HepG2 (cell line): Measurements from ENCODE around the gene COL10A1. TPM values are rescaled to one million over a fixed set of nuclear protein-coding genes. Genes with fewer than 3 reads are reported as not detected.

ENCODE experiments used
- ARID3A ChIP-seq: IDR thresholded peaks from 2 replicates; pipeline ENCODE4 v1.6.1; 2012; ENCODE audit warnings: low read depth, low read length, improper control_type of control experiment
- ATF1 ChIP-seq: IDR thresholded peaks from 2 replicates; pipeline ENCODE4 v1.6.1; 2016; ENCODE audit warnings: mild to moderate bottlenecking, control low read depth
- CCDC6 ChIP-seq: sonication (generic); formaldehyde crosslinking; IDR thresholded peaks from 2 replicates; pipeline ENCODE4 v1.8.1; 2022; ENCODE audit warnings: mild to moderate bottlenecking, missing genetic modification reagents, moderate library complexity
- CHD2 ChIP-seq: IDR thresholded peaks from 2 replicates; pipeline ENCODE4 v1.6.1; 2011; ENCODE audit warnings: low read depth, low read length, improper control_type of control experiment
- ELF1 ChIP-seq: sonication (generic); formaldehyde crosslinking; IDR thresholded peaks from 2 replicates; pipeline ENCODE4 v1.4.0; 2020; ENCODE audit warnings: missing genetic modification reagents
- FOSL2 ChIP-seq: sonication (generic); formaldehyde crosslinking; IDR thresholded peaks from 2 replicates; pipeline ENCODE4 v1.4.0; 2020; ENCODE audit warnings: missing genetic modification reagents
- FOXP1 ChIP-seq, 2 experiments: fragments of 450-650 bp in 1 of 2; IDR thresholded peaks; 2 replicates each; pipeline ENCODE4 v1.6.1; 2017 to 2018; ENCODE audit warnings: antibody characterized with exemption in 1 of 2
- HCFC1 ChIP-seq: fragments of 150-350 bp; IDR thresholded peaks from 2 replicates; pipeline ENCODE4 v1.6.1; 2014; ENCODE audit warnings: low read depth, low read length
- HNF4A ChIP-seq: sonication (generic); formaldehyde crosslinking; IDR thresholded peaks from 2 replicates; pipeline ENCODE4 v1.4.0; 2020; ENCODE audit warnings: missing genetic modification reagents
- HNRNPUL1 ChIP-seq: fragments of 200-400 bp; formaldehyde crosslinking; IDR thresholded peaks from 2 replicates; pipeline ENCODE4 v1.6.1; 2017; ENCODE audit warnings: low read depth, mild to moderate bottlenecking, low read length, moderate library complexity
- KAT8 ChIP-seq: IDR thresholded peaks from 2 replicates; pipeline ENCODE4 v1.6.1; 2016; ENCODE audit warnings: missing genetic modification reagents, missing compliant biosample characterization
- LRRFIP1 ChIP-seq: sonication (generic); formaldehyde crosslinking; conservative IDR thresholded peaks from 2 replicates; pipeline ENCODE4 v1.4.0; 2020; ENCODE audit warnings: missing genetic modification reagents
- NCOA2 ChIP-seq: sonication (generic); formaldehyde crosslinking; IDR thresholded peaks from 2 replicates; pipeline ENCODE4 v1.8.0; 2022; ENCODE audit warnings: inconsistent platforms
- NCOR1 ChIP-seq: fragments of 200-600 bp; sonication (generic); IDR thresholded peaks from 2 replicates; pipeline ENCODE4 v1.7.0; 2017; ENCODE audit warnings: antibody characterized with exemption, low read length, borderline replicate concordance
- NFIB ChIP-seq: sonication (generic); formaldehyde crosslinking; IDR thresholded peaks from 2 replicates; pipeline ENCODE4 v1.9.0; 2021; ENCODE audit warnings: missing genetic modification reagents, mild to moderate bottlenecking, borderline replicate concordance
- NFRKB ChIP-seq: fragments of 450-650 bp; IDR thresholded peaks from 2 replicates; pipeline ENCODE4 v1.6.1; 2017
- PLRG1 ChIP-seq: fragments of 450-650 bp; conservative IDR thresholded peaks from 2 replicates; pipeline ENCODE4 v1.6.1; 2016
- RBAK ChIP-seq: sonication (generic); formaldehyde crosslinking; IDR thresholded peaks from 2 replicates; pipeline ENCODE4 v1.5.1; 2020; ENCODE audit warnings: mild to moderate bottlenecking, missing genetic modification reagents
- RFXANK ChIP-seq: IDR thresholded peaks from 2 replicates; pipeline ENCODE4 v1.6.1; 2016
- ZNF543 ChIP-seq: sonication (generic); formaldehyde crosslinking; IDR thresholded peaks from 2 replicates; pipeline ENCODE4 v1.4.0; 2020; ENCODE audit warnings: mild to moderate bottlenecking, missing genetic modification reagents
- ZNF562 ChIP-seq: sonication (generic); formaldehyde crosslinking; IDR thresholded peaks from 2 replicates; pipeline ENCODE4 v1.8.0; 2022; ENCODE audit warnings: missing genetic modification reagents, borderline replicate concordance
- ZNF572 ChIP-seq: sonication (generic); formaldehyde crosslinking; IDR thresholded peaks from 2 replicates; pipeline ENCODE4 v1.5.1; 2020; ENCODE audit warnings: mild to moderate bottlenecking, missing genetic modification reagents
- ZSCAN21 ChIP-seq: sonication (generic); formaldehyde crosslinking; IDR thresholded peaks from 2 replicates; pipeline ENCODE4 v1.8.0; 2022; ENCODE audit warnings: mild to moderate bottlenecking, missing genetic modification reagents, moderate library complexity, borderline replicate concordance
- polyA plus RNA-seq, 8 experiments: library from polyadenylated mRNA; depleted of rRNA in 3 of 8; stranded (reverse) in 7 of 8; unstranded in 1 of 8; fragments of >200 nt; fragmentation: Illumina TruSeq in 4 of 8; extraction: Trizol in 4 of 8; gene quantifications; 2 replicates each; pipeline versions ENCODE4 v1.2.1 to v1.2.3, GENCODE V29; 2011 to 2016; ENCODE audit warnings: low read depth in 4 of 8, missing spikeins in 1 of 8, mixed read lengths in 1 of 8; ENCODE audit not compliant: insufficient read depth in 1 of 8
- total RNA-seq, 5 experiments: library from RNA; depleted of rRNA; stranded (reverse); fragments of >200 nt; fragmentation: Illumina TruSeq; extraction: Trizol; gene quantifications; 2 replicates each; pipeline ENCODE4 v1.2.3, GENCODE V29; 2016; ENCODE audit warnings: low read depth in 1 of 5
- TF ChIP-seq, protein P1 (sequence below), 2 experiments: sonication (generic) in 1 of 2; formaldehyde crosslinking in 1 of 2; IDR thresholded peaks; 2 replicates each; pipeline versions ENCODE4 v1.4.0 to v1.6.1; 2016 to 2020; ENCODE audit warnings: borderline replicate concordance in 1 of 2, low read depth in 1 of 2, mild to moderate bottlenecking in 1 of 2, missing genetic modification reagents in 1 of 2

The COL10A1 gene
- total and polyA plus RNA-seq, 2 of the 13 experiments (the other 11 are each of a cell fraction or from before 2014, with no cell fraction given): 0.07 TPM; not detected in 1

DNA sequence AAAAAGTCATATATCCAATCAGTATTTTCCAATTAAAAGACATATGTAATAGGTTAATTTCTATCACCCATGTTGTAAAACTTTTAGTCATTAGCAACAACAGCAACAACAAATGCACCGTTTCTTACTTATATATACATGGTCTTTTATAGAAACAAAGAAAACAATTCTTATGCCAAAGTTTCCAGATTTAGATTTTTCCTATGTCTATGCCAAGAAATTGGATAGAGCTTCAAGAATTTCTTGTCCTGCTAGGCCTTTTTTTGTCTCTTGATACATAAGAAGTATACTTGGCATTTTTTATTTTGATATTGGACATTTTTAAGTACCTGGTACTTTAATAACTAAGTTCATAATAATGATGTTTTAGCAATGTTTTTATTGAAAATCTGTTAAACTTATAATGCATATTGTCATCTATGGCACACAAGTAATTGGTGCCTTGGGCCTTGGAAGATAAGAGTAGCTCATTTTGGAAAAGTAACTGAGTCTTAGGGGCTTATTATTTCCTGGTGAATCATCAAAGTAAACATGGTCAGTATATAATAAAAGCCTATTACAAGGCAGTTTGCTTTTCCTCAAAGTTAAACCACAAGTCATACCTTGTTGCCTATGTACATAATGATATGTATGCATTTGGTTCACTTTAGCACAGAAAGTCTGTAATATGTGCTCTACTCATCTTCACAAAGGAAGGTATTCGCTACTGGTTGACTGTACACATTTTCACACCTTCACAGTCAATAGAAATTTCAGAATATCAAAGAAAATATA, 55.1 kb downstream of the COL10A1 start (continued):
- TF ChIP-seq CCDC6 (CRISPR knock-in tag): no peak
- TF ChIP-seq KAT8 (CRISPR knock-in tag): 0 out of 2 replicates have a peak, but pooled peaks have one; percentile 42
- no peak for TF ChIP-seq HCFC1
- no peak for TF ChIP-seq ZNF562 (CRISPR knock-in tag)
- TF ChIP-seq FOXP1 (IDR thresholded peaks at IDR 0.05): no peak
- TF ChIP-seq FOXP1 (CRISPR knock-in tag; IDR thresholded peaks at IDR 0.05): peak; percentile 16; the same call in 1 of the 2 replicates
- no peak for TF ChIP-seq NFIB (CRISPR knock-in tag)
- no peak for TF ChIP-seq ZNF572 (CRISPR knock-in tag)
- no peak for TF ChIP-seq HNF4A (CRISPR knock-in tag)
- no peak for TF ChIP-seq ELF1 (CRISPR knock-in tag)
- TF ChIP-seq, protein P1, sequence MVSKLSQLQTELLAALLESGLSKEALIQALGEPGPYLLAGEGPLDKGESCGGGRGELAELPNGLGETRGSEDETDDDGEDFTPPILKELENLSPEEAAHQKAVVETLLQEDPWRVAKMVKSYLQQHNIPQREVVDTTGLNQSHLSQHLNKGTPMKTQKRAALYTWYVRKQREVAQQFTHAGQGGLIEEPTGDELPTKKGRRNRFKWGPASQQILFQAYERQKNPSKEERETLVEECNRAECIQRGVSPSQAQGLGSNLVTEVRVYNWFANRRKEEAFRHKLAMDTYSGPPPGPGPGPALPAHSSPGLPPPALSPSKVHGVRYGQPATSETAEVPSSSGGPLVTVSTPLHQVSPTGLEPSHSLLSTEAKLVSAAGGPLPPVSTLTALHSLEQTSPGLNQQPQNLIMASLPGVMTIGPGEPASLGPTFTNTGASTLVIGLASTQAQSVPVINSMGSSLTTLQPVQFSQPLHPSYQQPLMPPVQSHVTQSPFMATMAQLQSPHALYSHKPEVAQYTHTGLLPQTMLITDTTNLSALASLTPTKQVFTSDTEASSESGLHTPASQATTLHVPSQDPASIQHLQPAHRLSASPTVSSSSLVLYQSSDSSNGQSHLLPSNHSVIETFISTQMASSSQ (IDR thresholded peaks at IDR 0.05; ENCODE audit: low read depth): no peak
- TF ChIP-seq, protein P1 (CRISPR knock-in tag; IDR thresholded peaks at IDR 0.05; ENCODE audit: borderline replicate concordance): no peak
- TF ChIP-seq RFXANK: no peak
- TF ChIP-seq NCOA2 (CRISPR knock-in tag): peak; percentile 23; the same call in 1 of the 2 replicates
- peak; percentile 59; the same call in 1 of the 2 replicates for TF ChIP-seq ARID3A
- TF ChIP-seq NFRKB: no peak
- no peak for TF ChIP-seq RBAK (CRISPR knock-in tag)
- TF ChIP-seq CHD2: no peak
- peak; percentile 63; the same call in 1 of the 2 replicates for TF ChIP-seq FOSL2 (CRISPR knock-in tag)
- TF ChIP-seq ZNF543: no peak
- TF ChIP-seq LRRFIP1 (CRISPR knock-in tag): no peak
- no peak for TF ChIP-seq PLRG1
- no peak for TF ChIP-seq HNRNPUL1
- TF ChIP-seq ATF1 (CRISPR knock-in tag): no peak
- no peak for TF ChIP-seq ZSCAN21 (CRISPR knock-in tag)
- TF ChIP-seq NCOR1: no peak
